ENCODE measurements around the gene SERPINI1.

- TF ChIP-seq EZH2 (IDR thresholded peaks at IDR 0.05; ENCODE audit: insufficient read depth, poor library complexity, severe bottlenecking) (no peak), EZH2phosphoT487 (IDR thresholded peaks at IDR 0.05; ENCODE audit: insufficient read depth, low read depth) (no peak)
Measured at GRCh38 chr3:167816953-167817352, 81.4 kb downstream of the SERPINI1 start.

Measured in GM23248 (cell line).